GM12878 (cell line): ENCODE data around the gene CDK11A. TPM values are rescaled to one million over a fixed set of nuclear protein-coding genes. Genes with fewer than 3 reads are reported as not detected.

Experiments
- ASH2L ChIP-seq: fragments of 300-600, 200-600 bp; sonication (generic); IDR thresholded peaks from 2 replicates; pipeline ENCODE4 v1.6.1; 2017; ENCODE audit warnings: low read depth, mild to moderate bottlenecking, borderline replicate concordance
- CBFB ChIP-seq: IDR thresholded peaks from 2 replicates; pipeline ENCODE4 v1.6.1; 2016; ENCODE audit warnings: antibody characterized with exemption, low read depth
- DPF2 ChIP-seq: fragments of 450-650 bp; IDR thresholded peaks from 2 replicates; pipeline ENCODE4 v1.6.1; 2017; ENCODE audit warnings: mild to moderate bottlenecking
- GABPA ChIP-seq: IDR thresholded peaks from 2 replicates; pipeline ENCODE4 v1.6.1; 2014; ENCODE audit warnings: antibody characterized with exemption, low read depth, mild to moderate bottlenecking, inconsistent platforms
- HDAC6 ChIP-seq: fragments of 200-600 bp; sonication (generic); IDR thresholded peaks from one replicate; pipeline ENCODE4 v1.8.0; 2017; ENCODE audit warnings: antibody characterized with exemption; ENCODE audit not compliant: unreplicated experiment
- KLF5 ChIP-seq: fragments of 450-650 bp; IDR thresholded peaks from 2 replicates; pipeline ENCODE4 v1.6.1; 2014; ENCODE audit warnings: mild to moderate bottlenecking; ENCODE audit not compliant: partially characterized antibody
- LARP7 ChIP-seq: fragments of 450-650 bp; IDR thresholded peaks from 2 replicates; pipeline ENCODE4 v1.6.1; 2017; ENCODE audit warnings: mild to moderate bottlenecking
- MYB ChIP-seq: fragments of 150-350 bp; IDR thresholded peaks from 2 replicates; pipeline ENCODE4 v1.6.1; 2014; ENCODE audit warnings: mild to moderate bottlenecking, low read depth, low read length, borderline replicate concordance
- NRF1 ChIP-seq: conservative IDR thresholded peaks from 2 replicates; pipeline ENCODE4 v1.6.1; 2011; ENCODE audit warnings: mild to moderate bottlenecking, low read depth, low read length, improper control_type of control experiment
- SIX5 ChIP-seq: IDR thresholded peaks from 2 replicates; pipeline ENCODE4 v1.6.1; 2011; ENCODE audit warnings: mild to moderate bottlenecking, low read depth, low read length, moderate library complexity; ENCODE audit not compliant: severe bottlenecking
- SREBF1 ChIP-seq: IDR thresholded peaks from 2 replicates; pipeline ENCODE4 v1.6.1; 2012; ENCODE audit warnings: mild to moderate bottlenecking, low read length
- SUZ12 ChIP-seq: fragments of 200-600 bp; sonication (generic); IDR thresholded peaks from one replicate; pipeline ENCODE4 v1.6.1; 2018; ENCODE audit warnings: antibody characterized with exemption, mild to moderate bottlenecking; ENCODE audit not compliant: unreplicated experiment
- TAF1 ChIP-seq: IDR thresholded peaks from 2 replicates; pipeline ENCODE4 v1.6.1; 2011; ENCODE audit warnings: mild to moderate bottlenecking, low read depth, low read length, borderline replicate concordance
- ZNF207 ChIP-seq: fragments of 450-650 bp; IDR thresholded peaks from 2 replicates; pipeline ENCODE4 v1.6.1; 2014; ENCODE audit warnings: antibody characterized with exemption, mild to moderate bottlenecking, borderline replicate concordance
- polyA plus RNA-seq, 11 experiments: library from polyadenylated mRNA; depleted of rRNA in 4 of 11; unstranded in 6 of 11; stranded (reverse) in 5 of 11; fragments of >200 nt; fragmentation: Nextera tagmentation in 4 of 11; fragmentation: Illumina TruSeq in 1 of 11; extraction: Ambion mirVana in 4 of 11; extraction: Trizol in 1 of 11; gene quantifications; 1 replicate in 1 of 11; 2 replicates in 10 of 11; pipeline versions ENCODE4 v1.2.1 to v1.2.3, GENCODE V29; 2011 to 2016; ENCODE audit warnings: inconsistent platforms in 2 of 11, missing spikeins in 2 of 11, low read depth in 1 of 11
- total RNA-seq, 4 experiments: library from RNA; depleted of rRNA in 3 of 4; stranded (reverse); fragments of >200 nt in 3 of 4; fragmentation: Illumina TruSeq in 1 of 4; extraction: Trizol in 1 of 4; gene quantifications; 2 replicates each; pipeline versions ENCODE4 v1.2.1 to v1.2.3, GENCODE V29; 2013 to 2021
- TF ChIP-seq, protein P1 (sequence below): fragments of 450-650 bp; IDR thresholded peaks from 2 replicates; pipeline ENCODE4 v1.6.1; 2017; ENCODE audit warnings: mild to moderate bottlenecking, moderate library complexity
- TF ChIP-seq, protein P2 (sequence below): IDR thresholded peaks from 2 replicates; pipeline ENCODE4 v1.6.1; 2011; ENCODE audit warnings: borderline replicate concordance, low read depth, mild to moderate bottlenecking, moderate library complexity, low read length; ENCODE audit not compliant: insufficient read depth, poor library complexity, severe bottlenecking
- TF ChIP-seq, protein P3 (sequence below): fragments of 450-650 bp; formaldehyde crosslinking; IDR thresholded peaks from 2 replicates; pipeline ENCODE4 v1.4.0; 2020; ENCODE audit warnings: mild to moderate bottlenecking, moderate library complexity
- TF ChIP-seq, protein P4 (sequence below): fragments of 450-650 bp; conservative IDR thresholded peaks from 2 replicates; pipeline ENCODE4 v1.6.1; 2017; ENCODE audit warnings: mild to moderate bottlenecking, moderate library complexity

The CDK11A gene
- total and polyA plus RNA-seq, 10 of the 15 experiments (the other 5 are each of a cell fraction or from before 2014, with no cell fraction given), result 5.1 to 46.0 (median 25.9) TPM

DNA sequence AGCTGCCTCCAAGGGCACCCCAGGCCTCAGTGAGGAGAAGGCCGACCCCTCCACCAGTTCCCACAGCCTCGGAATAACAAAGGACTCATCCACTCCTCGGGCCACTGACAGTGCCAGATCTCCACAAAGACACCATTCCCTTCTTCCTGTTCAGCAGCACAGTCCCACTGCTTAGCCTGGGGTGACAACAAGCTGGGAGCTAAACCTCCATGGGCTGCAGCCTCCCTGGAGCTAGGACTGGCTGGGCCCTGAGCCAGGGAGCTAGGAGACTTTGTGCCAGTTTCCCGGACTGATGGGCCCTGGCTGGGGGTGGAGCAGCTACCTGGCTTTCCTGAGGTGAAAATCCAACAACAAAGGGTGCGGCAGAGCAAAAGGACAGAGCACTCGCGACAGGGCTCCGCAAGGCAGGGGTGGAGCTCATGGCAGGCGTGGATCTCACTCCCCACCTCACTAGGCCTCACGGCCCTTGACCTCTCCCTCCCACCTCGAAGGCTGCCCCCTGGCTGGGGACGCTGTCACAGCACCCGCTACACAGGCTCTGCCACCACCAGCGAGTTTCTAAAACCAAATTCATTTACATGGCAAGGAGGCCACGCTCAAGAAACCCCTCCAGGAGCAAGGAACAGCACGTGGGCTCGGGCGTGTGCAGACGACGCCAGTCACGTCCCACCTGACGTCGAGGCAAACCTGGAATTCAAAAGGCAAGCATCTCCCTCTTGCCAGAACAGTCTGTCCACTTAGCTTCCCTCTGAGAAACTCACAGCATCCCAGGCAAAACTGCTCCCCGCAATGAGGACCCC is 45.4 kb downstream of the CDK11A start (continued):
- TF ChIP-seq, protein P1, sequence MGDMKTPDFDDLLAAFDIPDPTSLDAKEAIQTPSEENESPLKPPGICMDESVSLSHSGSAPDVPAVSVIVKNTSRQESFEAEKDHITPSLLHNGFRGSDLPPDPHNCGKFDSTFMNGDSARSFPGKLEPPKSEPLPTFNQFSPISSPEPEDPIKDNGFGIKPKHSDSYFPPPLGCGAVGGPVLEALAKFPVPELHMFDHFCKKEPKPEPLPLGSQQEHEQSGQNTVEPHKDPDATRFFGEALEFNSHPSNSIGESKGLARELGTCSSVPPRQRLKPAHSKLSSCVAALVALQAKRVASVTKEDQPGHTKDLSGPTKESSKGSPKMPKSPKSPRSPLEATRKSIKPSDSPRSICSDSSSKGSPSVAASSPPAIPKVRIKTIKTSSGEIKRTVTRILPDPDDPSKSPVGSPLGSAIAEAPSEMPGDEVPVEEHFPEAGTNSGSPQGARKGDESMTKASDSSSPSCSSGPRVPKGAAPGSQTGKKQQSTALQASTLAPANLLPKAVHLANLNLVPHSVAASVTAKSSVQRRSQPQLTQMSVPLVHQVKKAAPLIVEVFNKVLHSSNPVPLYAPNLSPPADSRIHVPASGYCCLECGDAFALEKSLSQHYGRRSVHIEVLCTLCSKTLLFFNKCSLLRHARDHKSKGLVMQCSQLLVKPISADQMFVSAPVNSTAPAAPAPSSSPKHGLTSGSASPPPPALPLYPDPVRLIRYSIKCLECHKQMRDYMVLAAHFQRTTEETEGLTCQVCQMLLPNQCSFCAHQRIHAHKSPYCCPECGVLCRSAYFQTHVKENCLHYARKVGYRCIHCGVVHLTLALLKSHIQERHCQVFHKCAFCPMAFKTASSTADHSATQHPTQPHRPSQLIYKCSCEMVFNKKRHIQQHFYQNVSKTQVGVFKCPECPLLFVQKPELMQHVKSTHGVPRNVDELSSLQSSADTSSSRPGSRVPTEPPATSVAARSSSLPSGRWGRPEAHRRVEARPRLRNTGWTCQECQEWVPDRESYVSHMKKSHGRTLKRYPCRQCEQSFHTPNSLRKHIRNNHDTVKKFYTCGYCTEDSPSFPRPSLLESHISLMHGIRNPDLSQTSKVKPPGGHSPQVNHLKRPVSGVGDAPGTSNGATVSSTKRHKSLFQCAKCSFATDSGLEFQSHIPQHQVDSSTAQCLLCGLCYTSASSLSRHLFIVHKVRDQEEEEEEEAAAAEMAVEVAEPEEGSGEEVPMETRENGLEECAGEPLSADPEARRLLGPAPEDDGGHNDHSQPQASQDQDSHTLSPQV, result peak; percentile 65; the same call in 1 of the 2 replicates
- TF ChIP-seq KLF5, result no peak
- TF ChIP-seq, protein P2, sequence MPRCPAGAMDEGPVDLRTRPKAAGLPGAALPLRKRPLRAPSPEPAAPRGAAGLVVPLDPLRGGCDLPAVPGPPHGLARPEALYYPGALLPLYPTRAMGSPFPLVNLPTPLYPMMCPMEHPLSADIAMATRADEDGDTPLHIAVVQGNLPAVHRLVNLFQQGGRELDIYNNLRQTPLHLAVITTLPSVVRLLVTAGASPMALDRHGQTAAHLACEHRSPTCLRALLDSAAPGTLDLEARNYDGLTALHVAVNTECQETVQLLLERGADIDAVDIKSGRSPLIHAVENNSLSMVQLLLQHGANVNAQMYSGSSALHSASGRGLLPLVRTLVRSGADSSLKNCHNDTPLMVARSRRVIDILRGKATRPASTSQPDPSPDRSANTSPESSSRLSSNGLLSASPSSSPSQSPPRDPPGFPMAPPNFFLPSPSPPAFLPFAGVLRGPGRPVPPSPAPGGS, result no peak
- no peak for TF ChIP-seq DPF2
- TF ChIP-seq, protein P3, sequence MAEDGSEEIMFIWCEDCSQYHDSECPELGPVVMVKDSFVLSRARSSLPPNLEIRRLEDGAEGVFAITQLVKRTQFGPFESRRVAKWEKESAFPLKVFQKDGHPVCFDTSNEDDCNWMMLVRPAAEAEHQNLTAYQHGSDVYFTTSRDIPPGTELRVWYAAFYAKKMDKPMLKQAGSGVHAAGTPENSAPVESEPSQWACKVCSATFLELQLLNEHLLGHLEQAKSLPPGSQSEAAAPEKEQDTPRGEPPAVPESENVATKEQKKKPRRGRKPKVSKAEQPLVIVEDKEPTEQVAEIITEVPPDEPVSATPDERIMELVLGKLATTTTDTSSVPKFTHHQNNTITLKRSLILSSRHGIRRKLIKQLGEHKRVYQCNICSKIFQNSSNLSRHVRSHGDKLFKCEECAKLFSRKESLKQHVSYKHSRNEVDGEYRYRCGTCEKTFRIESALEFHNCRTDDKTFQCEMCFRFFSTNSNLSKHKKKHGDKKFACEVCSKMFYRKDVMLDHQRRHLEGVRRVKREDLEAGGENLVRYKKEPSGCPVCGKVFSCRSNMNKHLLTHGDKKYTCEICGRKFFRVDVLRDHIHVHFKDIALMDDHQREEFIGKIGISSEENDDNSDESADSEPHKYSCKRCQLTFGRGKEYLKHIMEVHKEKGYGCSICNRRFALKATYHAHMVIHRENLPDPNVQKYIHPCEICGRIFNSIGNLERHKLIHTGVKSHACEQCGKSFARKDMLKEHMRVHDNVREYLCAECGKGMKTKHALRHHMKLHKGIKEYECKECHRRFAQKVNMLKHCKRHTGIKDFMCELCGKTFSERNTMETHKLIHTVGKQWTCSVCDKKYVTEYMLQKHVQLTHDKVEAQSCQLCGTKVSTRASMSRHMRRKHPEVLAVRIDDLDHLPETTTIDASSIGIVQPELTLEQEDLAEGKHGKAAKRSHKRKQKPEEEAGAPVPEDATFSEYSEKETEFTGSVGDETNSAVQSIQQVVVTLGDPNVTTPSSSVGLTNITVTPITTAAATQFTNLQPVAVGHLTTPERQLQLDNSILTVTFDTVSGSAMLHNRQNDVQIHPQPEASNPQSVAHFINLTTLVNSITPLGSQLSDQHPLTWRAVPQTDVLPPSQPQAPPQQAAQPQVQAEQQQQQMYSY, result no peak
- TF ChIP-seq ASH2L, result no peak
- TF ChIP-seq, protein P4, sequence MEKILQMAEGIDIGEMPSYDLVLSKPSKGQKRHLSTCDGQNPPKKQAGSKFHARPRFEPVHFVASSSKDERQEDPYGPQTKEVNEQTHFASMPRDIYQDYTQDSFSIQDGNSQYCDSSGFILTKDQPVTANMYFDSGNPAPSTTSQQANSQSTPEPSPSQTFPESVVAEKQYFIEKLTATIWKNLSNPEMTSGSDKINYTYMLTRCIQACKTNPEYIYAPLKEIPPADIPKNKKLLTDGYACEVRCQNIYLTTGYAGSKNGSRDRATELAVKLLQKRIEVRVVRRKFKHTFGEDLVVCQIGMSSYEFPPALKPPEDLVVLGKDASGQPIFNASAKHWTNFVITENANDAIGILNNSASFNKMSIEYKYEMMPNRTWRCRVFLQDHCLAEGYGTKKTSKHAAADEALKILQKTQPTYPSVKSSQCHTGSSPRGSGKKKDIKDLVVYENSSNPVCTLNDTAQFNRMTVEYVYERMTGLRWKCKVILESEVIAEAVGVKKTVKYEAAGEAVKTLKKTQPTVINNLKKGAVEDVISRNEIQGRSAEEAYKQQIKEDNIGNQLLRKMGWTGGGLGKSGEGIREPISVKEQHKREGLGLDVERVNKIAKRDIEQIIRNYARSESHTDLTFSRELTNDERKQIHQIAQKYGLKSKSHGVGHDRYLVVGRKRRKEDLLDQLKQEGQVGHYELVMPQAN, result no peak
- TF ChIP-seq NRF1, result no peak
- no peak for TF ChIP-seq SREBF1
- TF ChIP-seq LARP7, result no peak
- no peak for TF ChIP-seq SUZ12
- no peak for TF ChIP-seq HDAC6
- TF ChIP-seq CBFB, result no peak
- TF ChIP-seq TAF1, result no peak
- TF ChIP-seq GABPA, result no peak
- TF ChIP-seq SIX5, result no peak
- TF ChIP-seq MYB, result no peak
- no peak for TF ChIP-seq ZNF207
